DND-41 (cell line): ENCODE results near the gene FBXL19.

Source experiments
- ATAC-seq: fragments of 200-7000 bp; cut with Tn5 transposase; 3 replicates; pipeline ENCODE4 v1.9.1; 2021; ENCODE audit warnings: low read depth; ENCODE audit not compliant: insufficient read depth
- DNase-seq: peaks from one replicate; pipeline ENCODE4 v3.0.0-alpha.2; 2020
- H2AFZ ChIP-seq: 2 replicates; pipeline ENCODE4 v1.6.0; 2012; ENCODE audit warnings: low read depth, low read length
- H3K27ac ChIP-seq: 2 replicates; pipeline ENCODE4 v1.5.1; 2012; ENCODE audit warnings: low read length, inconsistent platforms
- H3K27me3 ChIP-seq: fragments of 200-600 bp; sonication (generic); 2 replicates; pipeline ENCODE4 v1.6.0; 2012; ENCODE audit warnings: low read length, mild to moderate bottlenecking, inconsistent platforms; ENCODE audit not compliant: insufficient read depth, poor library complexity
- H3K36me3 ChIP-seq: 2 replicates; pipeline ENCODE4 v1.5.1; 2012; ENCODE audit warnings: low read length, inconsistent platforms; ENCODE audit not compliant: insufficient read depth
- H3K4me1 ChIP-seq: 2 replicates; pipeline ENCODE4 v1.5.1; 2012; ENCODE audit warnings: mild to moderate bottlenecking, low read length; ENCODE audit not compliant: insufficient read depth
- H3K4me2 ChIP-seq: 2 replicates; pipeline ENCODE4 v1.6.0; 2012; ENCODE audit warnings: mild to moderate bottlenecking, moderate library complexity, low read length, inconsistent platforms; ENCODE audit not compliant: insufficient read depth
- H3K4me3 ChIP-seq, 2 experiments: fragments of 200-600 bp in 1 of 2; shearing (Covaris generic) in 1 of 2; 2 replicates each; pipeline ENCODE4 v1.5.1; 2012 to 2016; ENCODE audit warnings: inconsistent platforms in 2 of 2, low read length in 2 of 2, mild to moderate bottlenecking in 2 of 2, low read depth in 1 of 2, moderate library complexity in 1 of 2
- H3K79me2 ChIP-seq: 2 replicates; pipeline ENCODE4 v1.6.0; 2012; ENCODE audit warnings: low read length, inconsistent platforms; ENCODE audit not compliant: insufficient read depth
- H3K9ac ChIP-seq: 2 replicates; pipeline ENCODE4 v1.6.0; 2012; ENCODE audit warnings: low read depth, mild to moderate bottlenecking, inconsistent platforms, low read length, moderate library complexity
- H3K9me3 ChIP-seq: 2 replicates; pipeline ENCODE4 v1.5.1; 2012; ENCODE audit warnings: low read length, moderate library complexity, mild to moderate bottlenecking, inconsistent platforms; ENCODE audit not compliant: insufficient read depth, severe bottlenecking
- H4K20me1 ChIP-seq: 2 replicates; pipeline ENCODE4 v1.6.0; 2012; ENCODE audit warnings: low read length; ENCODE audit not compliant: insufficient read depth
- EZH2 ChIP-seq: IDR thresholded peaks from 3 replicates; pipeline ENCODE4 v1.6.1; 2012; ENCODE audit warnings: borderline replicate concordance, low read depth, mild to moderate bottlenecking, moderate library complexity, low read length, inconsistent platforms; ENCODE audit not compliant: severe bottlenecking
- TF ChIP-seq, protein P1 (sequence below): IDR thresholded peaks from 2 replicates; pipeline ENCODE4 v1.5.1; 2012; ENCODE audit warnings: borderline replicate concordance, low read length, moderate library complexity, mild to moderate bottlenecking; ENCODE audit not compliant: poor library complexity, severe bottlenecking; ENCODE audit errors: extremely low read depth

The FBXL19 gene

DNA sequence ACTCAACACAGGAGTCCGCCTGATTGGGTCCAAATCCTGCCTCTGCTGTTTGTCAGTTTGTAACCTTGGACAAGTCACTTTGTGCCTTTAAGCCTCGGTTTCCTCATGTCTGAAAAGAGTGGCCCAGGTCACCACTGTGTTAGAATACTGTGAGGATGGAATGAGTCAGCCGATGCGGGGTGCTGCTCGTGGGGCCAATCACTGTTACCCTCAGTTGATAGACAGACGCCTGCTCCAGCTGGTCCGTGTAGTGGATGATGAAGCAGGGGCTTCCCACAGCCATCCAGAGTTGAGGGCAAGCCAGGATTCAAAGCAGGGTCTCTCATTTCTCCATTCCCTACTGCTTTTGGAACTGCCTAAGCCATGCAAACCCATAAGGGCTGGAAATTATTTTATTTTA, 5.8 kb downstream of the FBXL19 start:
- H4K20me1 ChIP-seq = peaks cover 18% of the 10 kb centered on the region
- peaks cover 77% of the 10 kb centered on the region for H3K36me3 ChIP-seq
- no peak overlapping the region for H3K9ac ChIP-seq
- peaks cover 35% of the 10 kb centered on the region for H3K4me1 ChIP-seq
- no peaks in the 10 kb centered on the region for H3K9me3 ChIP-seq
- no peaks in the 10 kb centered on the region for H3K27me3 ChIP-seq
- no peak overlapping the region for H3K27ac ChIP-seq
- no peak overlapping the region for H3K4me3 ChIP-seq
- peaks cover 27% of the 10 kb centered on the region for H3K79me2 ChIP-seq
- no peak overlapping the region for H2AFZ ChIP-seq
- ATAC-seq (no peak), DNase-seq (no peak)
- H3K4me2 ChIP-seq = no peak overlapping the region
- TF ChIP-seq EZH2 = no peak
- TF ChIP-seq, protein P1, sequence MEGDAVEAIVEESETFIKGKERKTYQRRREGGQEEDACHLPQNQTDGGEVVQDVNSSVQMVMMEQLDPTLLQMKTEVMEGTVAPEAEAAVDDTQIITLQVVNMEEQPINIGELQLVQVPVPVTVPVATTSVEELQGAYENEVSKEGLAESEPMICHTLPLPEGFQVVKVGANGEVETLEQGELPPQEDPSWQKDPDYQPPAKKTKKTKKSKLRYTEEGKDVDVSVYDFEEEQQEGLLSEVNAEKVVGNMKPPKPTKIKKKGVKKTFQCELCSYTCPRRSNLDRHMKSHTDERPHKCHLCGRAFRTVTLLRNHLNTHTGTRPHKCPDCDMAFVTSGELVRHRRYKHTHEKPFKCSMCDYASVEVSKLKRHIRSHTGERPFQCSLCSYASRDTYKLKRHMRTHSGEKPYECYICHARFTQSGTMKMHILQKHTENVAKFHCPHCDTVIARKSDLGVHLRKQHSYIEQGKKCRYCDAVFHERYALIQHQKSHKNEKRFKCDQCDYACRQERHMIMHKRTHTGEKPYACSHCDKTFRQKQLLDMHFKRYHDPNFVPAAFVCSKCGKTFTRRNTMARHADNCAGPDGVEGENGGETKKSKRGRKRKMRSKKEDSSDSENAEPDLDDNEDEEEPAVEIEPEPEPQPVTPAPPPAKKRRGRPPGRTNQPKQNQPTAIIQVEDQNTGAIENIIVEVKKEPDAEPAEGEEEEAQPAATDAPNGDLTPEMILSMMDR = no peak

DNA sequence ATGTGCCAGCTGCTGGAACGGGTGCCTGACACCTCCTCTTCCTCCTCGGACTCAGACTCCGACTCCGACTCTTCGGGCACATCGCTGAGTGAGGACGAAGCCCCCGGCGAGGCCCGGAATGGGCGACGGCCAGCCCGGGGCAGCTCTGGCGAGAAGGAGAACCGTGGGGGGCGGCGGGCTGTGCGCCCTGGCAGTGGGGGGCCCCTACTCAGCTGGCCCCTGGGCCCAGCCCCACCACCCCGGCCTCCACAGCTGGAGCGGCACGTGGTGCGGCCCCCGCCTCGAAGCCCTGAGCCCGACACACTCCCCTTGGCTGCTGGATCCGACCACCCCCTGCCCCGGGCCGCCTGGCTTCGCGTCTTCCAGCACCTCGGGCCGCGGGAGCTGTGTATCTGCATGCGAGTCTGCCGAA, 6.8 kb downstream of the FBXL19 start:
- Histone ChIP-seq H3K36me3 (peaks cover 83% of the 10 kb centered on the region), H3K4me3 (no peak overlapping the region), H2AFZ (no peak overlapping the region), H3K9me3 (no peaks in the 10 kb centered on the region), H3K27me3 (no peaks in the 10 kb centered on the region), H3K79me2 (peaks cover 17% of the 10 kb centered on the region), H3K27ac (no peak overlapping the region), H4K20me1 (peaks cover 17% of the 10 kb centered on the region), H3K4me1 (peaks cover 25% of the 10 kb centered on the region), H3K9ac (no peak overlapping the region), H3K4me2 (no peak overlapping the region)
- ATAC-seq = no peak
- TF ChIP-seq, protein P1 = no peak
- DNase-seq = no peak

- TF ChIP-seq, protein P1 = no peak
- no peak for TF ChIP-seq EZH2
- H3K9me3 ChIP-seq = no peaks in the 10 kb centered on the region
- H2AFZ ChIP-seq = no peak overlapping the region
- peaks cover 15% of the 10 kb centered on the region for H3K4me1 ChIP-seq
- H3K9ac ChIP-seq = no peak overlapping the region
- no peak for DNase-seq
- ATAC-seq = no peak
- H3K27ac ChIP-seq = no peak overlapping the region
- H3K4me3 ChIP-seq = no peak overlapping the region
- H3K79me2 ChIP-seq = peaks cover 15% of the 10 kb centered on the region; the same call in 1 of the 2 replicates
- peaks cover 22% of the 10 kb centered on the region for H4K20me1 ChIP-seq
- H3K27me3 ChIP-seq = no peaks in the 10 kb centered on the region
- peaks cover 85% of the 10 kb centered on the region for H3K36me3 ChIP-seq
- H3K4me2 ChIP-seq = no peak overlapping the region
These were observed 7.8 kb downstream of the FBXL19 start for GRCh38 chr16:30931068-30931650.
